ENCODE measurements around the gene WWTR1. TPM values are rescaled to one million over a fixed set of nuclear protein-coding genes. Genes with fewer than 3 reads are reported as not detected.

Gene WWTR1
- total and polyA plus RNA-seq, 4 donors: 4.5 to 11.8 (median 9.0) TPM

DNA sequence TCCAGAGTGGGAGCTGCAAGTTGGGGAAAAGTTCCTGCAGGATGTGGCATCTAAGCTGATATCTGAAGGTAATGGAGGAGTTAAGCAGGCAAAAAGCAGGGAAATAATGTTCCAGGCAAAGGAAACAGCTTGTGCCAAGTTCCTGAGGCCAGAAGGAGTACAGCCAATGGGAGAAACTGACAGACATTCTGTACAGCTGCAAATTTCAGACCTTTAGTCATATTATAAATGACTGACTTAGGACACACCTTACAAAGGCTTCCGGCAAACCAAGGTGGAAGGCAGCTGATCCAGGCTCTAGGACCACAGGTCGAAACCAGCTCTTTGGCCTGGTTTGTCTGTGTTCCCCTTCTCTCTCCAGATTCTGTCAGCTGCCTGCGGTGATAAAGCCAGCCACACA lies 9.3 kb downstream of the WWTR1 start:
- DNase-seq (ENCODE audit: low spot score): no peak
- 78% methylated on average over 3 of the region's 3 CpGs for WGBS
- H3K9me3 ChIP-seq (ENCODE audit: control insufficient read depth in 4 of 4, low read length in 3 of 4): no peaks in the 10 kb centered on the region
- TF ChIP-seq, protein P1, sequence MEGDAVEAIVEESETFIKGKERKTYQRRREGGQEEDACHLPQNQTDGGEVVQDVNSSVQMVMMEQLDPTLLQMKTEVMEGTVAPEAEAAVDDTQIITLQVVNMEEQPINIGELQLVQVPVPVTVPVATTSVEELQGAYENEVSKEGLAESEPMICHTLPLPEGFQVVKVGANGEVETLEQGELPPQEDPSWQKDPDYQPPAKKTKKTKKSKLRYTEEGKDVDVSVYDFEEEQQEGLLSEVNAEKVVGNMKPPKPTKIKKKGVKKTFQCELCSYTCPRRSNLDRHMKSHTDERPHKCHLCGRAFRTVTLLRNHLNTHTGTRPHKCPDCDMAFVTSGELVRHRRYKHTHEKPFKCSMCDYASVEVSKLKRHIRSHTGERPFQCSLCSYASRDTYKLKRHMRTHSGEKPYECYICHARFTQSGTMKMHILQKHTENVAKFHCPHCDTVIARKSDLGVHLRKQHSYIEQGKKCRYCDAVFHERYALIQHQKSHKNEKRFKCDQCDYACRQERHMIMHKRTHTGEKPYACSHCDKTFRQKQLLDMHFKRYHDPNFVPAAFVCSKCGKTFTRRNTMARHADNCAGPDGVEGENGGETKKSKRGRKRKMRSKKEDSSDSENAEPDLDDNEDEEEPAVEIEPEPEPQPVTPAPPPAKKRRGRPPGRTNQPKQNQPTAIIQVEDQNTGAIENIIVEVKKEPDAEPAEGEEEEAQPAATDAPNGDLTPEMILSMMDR (IDR thresholded peaks at IDR 0.05; ENCODE audit: low read depth, low read length, missing input control): no peak
- no peak overlapping the region for H3K4me3 ChIP-seq (ENCODE audit: low read depth in 1 of 3, low read length in 3 of 3)
- H3K36me3 ChIP-seq (ENCODE audit: control insufficient read depth in 4 of 4, insufficient read depth in 3 of 4, low read depth in 1 of 4, low read length in 3 of 4): peaks cover 0 to 4% (median 2%) of the 10 kb centered on the region in 4 donors
- H3K27ac ChIP-seq (ENCODE audit: low read depth in 1 of 2, low read length in 2 of 2): no peak overlapping the region
- H3K27me3 ChIP-seq (ENCODE audit: control insufficient read depth in 4 of 4, insufficient read depth in 4 of 4, low read length in 3 of 4): no peaks in the 10 kb centered on the region
- H3K9ac ChIP-seq (ENCODE audit: low read depth in 1 of 2, low read length in 2 of 2): no peak overlapping the region
- peaks cover 0 to 20% (median 7%) of the 10 kb centered on the region in 4 donors for H3K4me1 ChIP-seq (ENCODE audit: control insufficient read depth in 4 of 4, insufficient read depth in 4 of 4, low read length in 3 of 4)

DNA sequence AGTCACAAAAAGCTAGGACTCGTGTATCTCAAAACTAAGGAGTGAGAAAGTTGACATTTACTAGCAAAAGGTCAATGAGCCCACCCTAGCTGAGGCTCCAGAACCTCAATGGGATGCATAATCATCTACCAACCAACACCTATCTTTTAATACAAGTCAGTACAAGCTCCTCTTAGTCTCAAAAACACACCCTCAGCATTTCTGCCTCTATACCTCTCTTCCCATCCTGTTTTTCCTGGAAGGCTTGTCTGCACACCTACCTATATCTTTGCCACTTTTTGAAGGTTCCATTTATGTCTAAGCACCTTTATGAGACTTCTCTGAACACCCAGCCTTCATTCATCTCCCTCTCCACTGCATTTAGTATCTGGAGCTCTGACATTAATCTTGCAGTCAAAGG lies 10.0 kb downstream of the WWTR1 start:
- TF ChIP-seq, protein P2, sequence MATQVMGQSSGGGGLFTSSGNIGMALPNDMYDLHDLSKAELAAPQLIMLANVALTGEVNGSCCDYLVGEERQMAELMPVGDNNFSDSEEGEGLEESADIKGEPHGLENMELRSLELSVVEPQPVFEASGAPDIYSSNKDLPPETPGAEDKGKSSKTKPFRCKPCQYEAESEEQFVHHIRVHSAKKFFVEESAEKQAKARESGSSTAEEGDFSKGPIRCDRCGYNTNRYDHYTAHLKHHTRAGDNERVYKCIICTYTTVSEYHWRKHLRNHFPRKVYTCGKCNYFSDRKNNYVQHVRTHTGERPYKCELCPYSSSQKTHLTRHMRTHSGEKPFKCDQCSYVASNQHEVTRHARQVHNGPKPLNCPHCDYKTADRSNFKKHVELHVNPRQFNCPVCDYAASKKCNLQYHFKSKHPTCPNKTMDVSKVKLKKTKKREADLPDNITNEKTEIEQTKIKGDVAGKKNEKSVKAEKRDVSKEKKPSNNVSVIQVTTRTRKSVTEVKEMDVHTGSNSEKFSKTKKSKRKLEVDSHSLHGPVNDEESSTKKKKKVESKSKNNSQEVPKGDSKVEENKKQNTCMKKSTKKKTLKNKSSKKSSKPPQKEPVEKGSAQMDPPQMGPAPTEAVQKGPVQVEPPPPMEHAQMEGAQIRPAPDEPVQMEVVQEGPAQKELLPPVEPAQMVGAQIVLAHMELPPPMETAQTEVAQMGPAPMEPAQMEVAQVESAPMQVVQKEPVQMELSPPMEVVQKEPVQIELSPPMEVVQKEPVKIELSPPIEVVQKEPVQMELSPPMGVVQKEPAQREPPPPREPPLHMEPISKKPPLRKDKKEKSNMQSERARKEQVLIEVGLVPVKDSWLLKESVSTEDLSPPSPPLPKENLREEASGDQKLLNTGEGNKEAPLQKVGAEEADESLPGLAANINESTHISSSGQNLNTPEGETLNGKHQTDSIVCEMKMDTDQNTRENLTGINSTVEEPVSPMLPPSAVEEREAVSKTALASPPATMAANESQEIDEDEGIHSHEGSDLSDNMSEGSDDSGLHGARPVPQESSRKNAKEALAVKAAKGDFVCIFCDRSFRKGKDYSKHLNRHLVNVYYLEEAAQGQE (IDR thresholded peaks at IDR 0.05): no peak
- TF ChIP-seq YY1 (IDR thresholded peaks at IDR 0.05) (no peak), GABPA (IDR thresholded peaks at IDR 0.05 in 1 of 2, conservative IDR thresholded peaks at IDR 0.05 in 1 of 2) (no peak), HNF4A (conservative IDR thresholded peaks at IDR 0.05) (no peak), RAD21 (IDR thresholded peaks at IDR 0.05) (no peak), HNF4G (IDR thresholded peaks at IDR 0.05) (no peak), FOXA1 (IDR thresholded peaks at IDR 0.05) (no peak), JUND (IDR thresholded peaks at IDR 0.05) (no peak), TAF1 (conservative IDR thresholded peaks at IDR 0.05) (no peak), EGR1 (IDR thresholded peaks at IDR 0.05; ENCODE audit: low read depth in 2 of 2) (no peak), NR2F2 (IDR thresholded peaks at IDR 0.05) (no peak)
- TF ChIP-seq, protein P1 (IDR thresholded peaks at IDR 0.05; ENCODE audit: low read depth, low read length, missing input control): no peak
- TF ChIP-seq, protein P3, sequence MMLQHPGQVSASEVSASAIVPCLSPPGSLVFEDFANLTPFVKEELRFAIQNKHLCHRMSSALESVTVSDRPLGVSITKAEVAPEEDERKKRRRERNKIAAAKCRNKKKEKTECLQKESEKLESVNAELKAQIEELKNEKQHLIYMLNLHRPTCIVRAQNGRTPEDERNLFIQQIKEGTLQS (IDR thresholded peaks at IDR 0.05): no peak
- TF ChIP-seq, protein P4, sequence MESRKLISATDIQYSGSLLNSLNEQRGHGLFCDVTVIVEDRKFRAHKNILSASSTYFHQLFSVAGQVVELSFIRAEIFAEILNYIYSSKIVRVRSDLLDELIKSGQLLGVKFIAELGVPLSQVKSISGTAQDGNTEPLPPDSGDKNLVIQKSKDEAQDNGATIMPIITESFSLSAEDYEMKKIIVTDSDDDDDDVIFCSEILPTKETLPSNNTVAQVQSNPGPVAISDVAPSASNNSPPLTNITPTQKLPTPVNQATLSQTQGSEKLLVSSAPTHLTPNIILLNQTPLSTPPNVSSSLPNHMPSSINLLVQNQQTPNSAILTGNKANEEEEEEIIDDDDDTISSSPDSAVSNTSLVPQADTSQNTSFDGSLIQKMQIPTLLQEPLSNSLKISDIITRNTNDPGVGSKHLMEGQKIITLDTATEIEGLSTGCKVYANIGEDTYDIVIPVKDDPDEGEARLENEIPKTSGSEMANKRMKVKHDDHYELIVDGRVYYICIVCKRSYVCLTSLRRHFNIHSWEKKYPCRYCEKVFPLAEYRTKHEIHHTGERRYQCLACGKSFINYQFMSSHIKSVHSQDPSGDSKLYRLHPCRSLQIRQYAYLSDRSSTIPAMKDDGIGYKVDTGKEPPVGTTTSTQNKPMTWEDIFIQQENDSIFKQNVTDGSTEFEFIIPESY (IDR thresholded peaks at IDR 0.05): no peak
- no peaks in the 10 kb centered on the region for H3K9me3 ChIP-seq (ENCODE audit: control insufficient read depth in 4 of 4, low read length in 3 of 4)
- H3K4me1 ChIP-seq (ENCODE audit: control insufficient read depth in 4 of 4, insufficient read depth in 4 of 4, low read length in 3 of 4): peaks cover 1 to 23% (median 11%) of the 10 kb centered on the region in 4 donors
- H3K27me3 ChIP-seq (ENCODE audit: control insufficient read depth in 4 of 4, insufficient read depth in 4 of 4, low read length in 3 of 4): no peaks in the 10 kb centered on the region
- no peak overlapping the region for H3K4me3 ChIP-seq (ENCODE audit: low read depth in 1 of 3, low read length in 3 of 3)
- 91% methylated on average over 1 of the region's 1 CpG for WGBS
- DNase-seq (ENCODE audit: low spot score): no peak
- no peak overlapping the region for H3K27ac ChIP-seq (ENCODE audit: low read depth in 1 of 2, low read length in 2 of 2)
- H3K9ac ChIP-seq (ENCODE audit: low read depth in 1 of 2, low read length in 2 of 2): no peak overlapping the region
- peaks cover 0 to 4% (median 2%) of the 10 kb centered on the region in 4 donors for H3K36me3 ChIP-seq (ENCODE audit: control insufficient read depth in 4 of 4, insufficient read depth in 3 of 4, low read depth in 1 of 4, low read length in 3 of 4)

Data from liver (tissue), 9 donors.